ENCODE measurements around the gene SERPINA3.

Gene SERPINA3

DNA sequence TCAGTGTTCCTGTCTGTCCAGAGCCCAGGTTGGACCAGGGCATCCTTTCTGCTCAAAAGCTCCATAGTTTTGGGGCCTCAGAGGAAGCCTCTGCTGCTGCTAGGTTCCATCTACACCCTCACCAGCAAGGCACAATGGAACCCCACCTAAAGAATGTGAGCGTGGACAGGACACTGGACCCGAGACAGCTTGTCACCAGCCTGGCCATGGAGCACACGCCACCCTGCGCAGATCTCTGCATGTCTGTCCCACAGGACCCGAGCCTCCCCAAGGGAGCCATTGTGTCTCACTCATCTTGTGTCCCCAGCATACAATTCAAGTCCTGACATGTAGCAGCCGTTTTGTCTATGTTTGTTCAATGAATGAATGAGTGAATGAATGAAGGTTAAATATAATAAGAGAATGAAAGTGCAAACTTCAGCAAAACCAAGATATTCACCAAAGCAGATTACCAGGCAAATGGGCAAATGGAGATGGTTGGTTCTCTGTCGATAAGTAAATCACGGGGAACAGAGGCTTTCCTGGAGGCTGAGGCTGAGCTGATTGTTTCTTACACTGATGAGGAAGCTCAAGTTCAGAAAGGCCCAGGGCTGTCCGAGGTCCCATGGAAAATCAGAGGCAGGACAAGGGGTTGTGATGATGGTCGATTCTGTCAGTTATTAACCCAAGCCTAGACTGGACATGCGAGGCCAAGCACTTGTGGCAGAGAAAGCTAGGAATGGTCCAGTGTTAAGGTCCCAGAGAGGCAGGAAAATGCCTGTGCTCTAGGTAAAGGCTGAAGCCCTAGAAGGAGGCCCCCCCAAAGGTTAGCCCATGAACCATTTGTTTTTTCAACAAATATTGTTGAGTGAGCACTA, 27.0 kb downstream of the SERPINA3 start:
- H3K4me1 ChIP-seq (ENCODE audit: control insufficient read depth in 5 of 5, insufficient read depth in 5 of 5, low read length in 5 of 5), result no peaks in the 10 kb centered on the region
- H3K9me3 ChIP-seq (ENCODE audit: control insufficient read depth in 5 of 5, low read length in 5 of 5), result no peaks in the 10 kb centered on the region
- H3K36me3 ChIP-seq (ENCODE audit: control insufficient read depth in 5 of 5, insufficient read depth in 5 of 5, low read length in 5 of 5), result no peaks in the 10 kb centered on the region
- H3K27me3 ChIP-seq (ENCODE audit: control insufficient read depth in 5 of 5, insufficient read depth in 4 of 5, low read length in 5 of 5), result peaks cover 0 to 3% (median 0%) of the 10 kb centered on the region in 5 donors
- no peak overlapping the region for H3K27ac ChIP-seq (ENCODE audit: low read depth, low read length)
- H3K9ac ChIP-seq (ENCODE audit: low read length in 5 of 5), result no peak overlapping the region
- no peak overlapping the region for H3K4me3 ChIP-seq (ENCODE audit: low read depth in 1 of 5, low read length in 5 of 5)

DNA sequence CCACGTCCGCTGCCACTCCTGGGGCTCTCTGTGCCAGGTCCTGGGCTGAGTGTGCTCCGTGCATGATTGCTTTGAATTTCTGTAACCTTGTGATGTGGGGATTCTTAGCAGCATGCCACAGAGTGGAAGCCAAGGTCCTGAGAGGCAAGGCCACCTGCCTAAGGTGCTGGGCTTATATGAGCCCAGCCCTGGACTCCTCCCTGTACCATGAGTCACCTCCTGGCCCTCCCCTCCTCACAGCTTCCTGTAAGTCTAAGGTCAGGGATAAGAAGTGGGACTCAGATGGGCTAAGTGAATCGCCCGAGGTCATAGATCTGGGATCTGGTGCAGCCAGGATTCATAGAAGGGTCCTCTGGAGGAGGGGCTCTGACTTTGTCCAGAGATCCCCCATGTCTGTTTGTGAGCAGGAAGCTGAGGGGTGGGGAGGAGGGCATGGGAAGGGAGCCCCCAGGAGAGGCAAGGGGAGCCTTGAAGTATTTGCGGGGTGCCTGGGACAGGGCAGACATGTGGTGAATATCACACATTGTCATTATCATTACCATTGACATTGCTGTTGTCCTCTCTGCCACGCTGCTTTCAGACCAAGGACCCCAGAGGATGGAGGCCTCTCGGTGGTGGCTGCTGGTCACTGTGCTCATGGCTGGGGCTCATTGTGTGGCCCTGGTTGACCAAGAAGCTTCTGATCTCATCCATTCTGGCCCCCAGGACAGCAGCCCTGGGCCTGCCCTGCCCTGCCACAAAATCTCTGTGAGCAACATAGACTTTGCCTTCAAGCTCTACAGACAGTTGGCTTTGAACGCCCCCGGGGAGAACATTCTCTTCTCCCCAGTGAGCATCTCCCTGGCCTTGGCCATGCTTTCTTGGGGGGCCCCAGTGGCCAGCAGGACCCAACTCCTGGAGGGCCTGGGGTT, 28.8 kb downstream of the SERPINA3 start:
- Histone ChIP-seq H3K4me3 (ENCODE audit: low read depth in 1 of 5, low read length in 5 of 5) (no peak overlapping the region), H3K4me1 (ENCODE audit: control insufficient read depth in 5 of 5, insufficient read depth in 5 of 5, low read length in 5 of 5) (no peaks in the 10 kb centered on the region), H3K27me3 (ENCODE audit: control insufficient read depth in 5 of 5, insufficient read depth in 4 of 5, low read length in 5 of 5) (peaks cover 0 to 2% (median 0%) of the 10 kb centered on the region in 5 donors), H3K27ac (ENCODE audit: low read depth, low read length) (no peak overlapping the region), H3K9me3 (ENCODE audit: control insufficient read depth in 5 of 5, low read length in 5 of 5) (no peaks in the 10 kb centered on the region), H3K36me3 (ENCODE audit: control insufficient read depth in 5 of 5, insufficient read depth in 5 of 5, low read length in 5 of 5) (no peaks in the 10 kb centered on the region), H3K9ac (ENCODE audit: low read length in 5 of 5) (no peak overlapping the region)

DNA sequence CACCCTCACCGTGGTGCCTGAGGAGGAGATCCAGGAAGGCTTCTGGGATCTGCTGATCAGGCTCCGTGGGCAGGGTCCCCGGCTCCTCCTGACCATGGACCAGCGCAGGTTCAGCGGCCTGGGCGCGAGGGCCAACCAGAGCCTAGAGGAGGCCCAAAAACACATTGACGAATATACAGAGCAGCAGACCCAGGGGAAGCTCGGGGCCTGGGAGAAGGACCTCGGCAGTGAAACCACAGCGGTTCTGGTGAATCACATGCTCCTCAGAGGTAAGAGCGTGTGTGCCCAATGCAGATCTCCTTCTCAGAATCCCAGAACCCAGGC, 29.4 kb downstream of the SERPINA3 start:
- H3K27me3 ChIP-seq (ENCODE audit: control insufficient read depth in 5 of 5, insufficient read depth in 4 of 5, low read length in 5 of 5), result peaks cover 0 to 2% (median 0%) of the 10 kb centered on the region in 5 donors
- no peaks in the 10 kb centered on the region for H3K36me3 ChIP-seq (ENCODE audit: control insufficient read depth in 5 of 5, insufficient read depth in 5 of 5, low read length in 5 of 5)
- H3K4me3 ChIP-seq (ENCODE audit: low read depth in 1 of 5, low read length in 5 of 5), result no peak overlapping the region
- peaks cover 0 to 4% (median 0%) of the 10 kb centered on the region in 5 donors for H3K4me1 ChIP-seq (ENCODE audit: control insufficient read depth in 5 of 5, insufficient read depth in 5 of 5, low read length in 5 of 5)
- no peak overlapping the region for H3K9ac ChIP-seq (ENCODE audit: low read length in 5 of 5)
- H3K27ac ChIP-seq (ENCODE audit: low read depth, low read length), result no peak overlapping the region
- no peaks in the 10 kb centered on the region for H3K9me3 ChIP-seq (ENCODE audit: control insufficient read depth in 5 of 5, low read length in 5 of 5)

DNA sequence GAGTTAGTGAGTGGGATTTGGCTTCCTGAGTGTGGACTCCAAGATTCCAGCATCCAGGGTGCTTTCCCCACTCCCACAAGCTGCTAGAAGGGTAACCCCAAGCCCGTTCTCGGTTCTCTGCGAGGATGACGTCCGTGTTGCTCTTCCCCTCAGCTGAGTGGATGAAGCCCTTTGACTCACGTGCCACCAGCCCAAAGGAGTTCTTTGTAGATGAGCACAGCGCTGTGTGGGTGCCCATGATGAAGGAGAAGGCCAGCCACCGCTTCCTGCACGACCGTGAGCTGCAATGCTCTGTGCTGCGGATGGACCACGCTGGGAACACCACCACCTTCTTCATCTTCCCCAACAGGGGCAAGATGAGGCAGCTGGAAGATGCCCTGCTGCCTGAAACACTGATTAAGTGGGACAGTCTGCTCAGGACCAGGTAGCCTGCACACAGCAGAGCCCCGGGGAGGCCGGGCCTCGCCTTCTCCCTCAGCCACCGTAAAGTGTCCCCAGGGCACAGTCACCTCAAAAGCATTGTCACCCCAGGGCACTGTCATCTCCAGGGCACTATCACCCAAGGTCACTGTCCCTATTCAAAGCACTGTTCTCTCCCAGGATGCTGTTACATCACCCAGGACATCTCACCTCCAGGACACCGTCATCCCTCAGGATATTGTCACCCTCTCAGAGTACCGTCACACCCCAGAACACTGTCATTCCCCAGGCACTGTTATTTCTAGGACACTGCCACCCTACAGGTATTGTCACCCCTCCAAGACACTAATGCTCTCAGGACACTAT, 31.3 kb downstream of the SERPINA3 start:
- no peaks in the 10 kb centered on the region for H3K36me3 ChIP-seq (ENCODE audit: control insufficient read depth in 5 of 5, insufficient read depth in 5 of 5, low read length in 5 of 5)
- peaks cover 0 to 8% (median 4%) of the 10 kb centered on the region in 5 donors for H3K9me3 ChIP-seq (ENCODE audit: control insufficient read depth in 5 of 5, low read length in 5 of 5)
- peaks cover 0 to 2% (median 0%) of the 10 kb centered on the region in 5 donors for H3K27me3 ChIP-seq (ENCODE audit: control insufficient read depth in 5 of 5, insufficient read depth in 4 of 5, low read length in 5 of 5)
- no peak overlapping the region for H3K4me3 ChIP-seq (ENCODE audit: low read depth in 1 of 5, low read length in 5 of 5)
- H3K4me1 ChIP-seq (ENCODE audit: control insufficient read depth in 5 of 5, insufficient read depth in 5 of 5, low read length in 5 of 5), result peaks cover 0 to 5% (median 0%) of the 10 kb centered on the region in 5 donors
- no peak overlapping the region for H3K27ac ChIP-seq (ENCODE audit: low read depth, low read length)
- no peak overlapping the region for H3K9ac ChIP-seq (ENCODE audit: low read length in 5 of 5)

DNA sequence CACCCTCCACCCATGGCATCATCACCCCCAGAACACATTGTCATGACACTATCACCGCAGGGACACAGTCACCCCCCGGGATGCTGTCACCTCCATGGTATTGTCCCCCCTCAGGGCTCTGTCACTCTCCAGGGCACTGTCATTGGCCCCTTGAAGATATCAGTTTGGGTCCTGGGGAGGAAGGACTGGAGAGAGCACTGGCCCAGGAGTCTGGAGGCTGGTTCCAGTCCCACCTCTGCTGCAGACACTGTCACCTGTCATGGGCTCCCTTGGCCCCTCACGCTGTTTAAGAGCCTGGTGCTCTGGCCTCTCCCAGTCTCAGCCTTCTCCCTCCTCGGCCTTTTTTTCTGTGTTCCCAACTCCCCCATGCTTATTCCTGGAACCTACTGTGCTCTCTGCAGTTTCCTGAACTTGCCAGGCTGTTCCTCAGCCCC, 31.9 kb downstream of the SERPINA3 start:
- Histone ChIP-seq H3K9ac (ENCODE audit: low read length in 5 of 5) (no peak overlapping the region), H3K4me1 (ENCODE audit: control insufficient read depth in 5 of 5, insufficient read depth in 5 of 5, low read length in 5 of 5) (peaks cover 0 to 5% (median 0%) of the 10 kb centered on the region in 5 donors), H3K27ac (ENCODE audit: low read depth, low read length) (no peak overlapping the region), H3K36me3 (ENCODE audit: control insufficient read depth in 5 of 5, insufficient read depth in 5 of 5, low read length in 5 of 5) (no peaks in the 10 kb centered on the region), H3K27me3 (ENCODE audit: control insufficient read depth in 5 of 5, insufficient read depth in 4 of 5, low read length in 5 of 5) (peaks cover 0 to 2% (median 0%) of the 10 kb centered on the region in 5 donors), H3K4me3 (ENCODE audit: low read depth in 1 of 5, low read length in 5 of 5) (no peak overlapping the region), H3K9me3 (ENCODE audit: control insufficient read depth in 5 of 5, low read length in 5 of 5) (peaks cover 2 to 14% (median 10%) of the 10 kb centered on the region in 5 donors)

DNA sequence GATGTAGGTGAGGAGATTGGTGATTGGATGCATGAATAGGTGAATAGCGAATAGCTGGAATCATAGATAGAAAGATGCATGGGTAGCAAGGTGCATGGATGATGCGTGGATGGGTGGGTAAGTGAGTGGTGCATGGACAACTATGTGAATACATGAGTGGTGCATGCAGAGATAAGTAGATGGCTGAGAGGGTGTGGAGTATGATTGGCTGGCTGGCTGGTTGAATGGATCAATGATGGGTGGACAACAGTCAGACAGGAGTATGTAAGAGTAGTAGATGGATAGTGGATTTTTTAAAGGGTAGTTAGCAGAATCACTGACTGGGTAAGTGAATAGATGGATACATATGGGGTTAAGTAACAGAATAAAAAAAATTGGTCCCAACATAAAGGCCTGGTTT, 33.9 kb downstream of the SERPINA3 start:
- H3K27ac ChIP-seq (ENCODE audit: low read depth, low read length), result no peak overlapping the region
- peaks cover 0 to 5% (median 0%) of the 10 kb centered on the region in 5 donors for H3K4me1 ChIP-seq (ENCODE audit: control insufficient read depth in 5 of 5, insufficient read depth in 5 of 5, low read length in 5 of 5)
- no peak overlapping the region for H3K9ac ChIP-seq (ENCODE audit: low read length in 5 of 5)
- peaks cover 2 to 21% (median 15%) of the 10 kb centered on the region in 5 donors for H3K9me3 ChIP-seq (ENCODE audit: control insufficient read depth in 5 of 5, low read length in 5 of 5)
- peaks cover 0 to 2% (median 0%) of the 10 kb centered on the region in 5 donors for H3K27me3 ChIP-seq (ENCODE audit: control insufficient read depth in 5 of 5, insufficient read depth in 4 of 5, low read length in 5 of 5)
- H3K4me3 ChIP-seq (ENCODE audit: low read depth in 1 of 5, low read length in 5 of 5), result no peak overlapping the region
- no peaks in the 10 kb centered on the region for H3K36me3 ChIP-seq (ENCODE audit: control insufficient read depth in 5 of 5, insufficient read depth in 5 of 5, low read length in 5 of 5)

DNA sequence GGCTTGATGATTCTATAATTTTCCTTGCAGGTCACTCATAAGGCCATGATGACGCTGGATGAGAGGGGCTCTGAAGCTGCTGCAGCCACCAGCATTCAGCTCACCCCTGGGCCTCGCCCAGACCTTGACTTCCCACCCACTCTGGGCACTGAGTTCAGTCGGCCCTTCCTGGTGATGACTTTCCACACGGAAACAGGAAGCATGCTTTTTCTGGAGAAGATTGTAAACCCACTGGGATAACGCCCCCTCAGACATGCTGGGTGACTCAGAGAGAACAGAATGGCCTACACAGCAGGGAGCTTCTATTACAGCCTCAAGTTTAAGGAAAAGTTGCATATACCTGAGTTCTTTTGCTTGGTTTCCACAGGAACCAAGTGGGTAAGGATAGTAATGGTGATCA, 34.3 kb downstream of the SERPINA3 start:
- Histone ChIP-seq H3K9ac (ENCODE audit: low read length in 5 of 5) (no peak overlapping the region), H3K4me3 (ENCODE audit: low read depth in 1 of 5, low read length in 5 of 5) (no peak overlapping the region), H3K36me3 (ENCODE audit: control insufficient read depth in 5 of 5, insufficient read depth in 5 of 5, low read length in 5 of 5) (no peaks in the 10 kb centered on the region), H3K27me3 (ENCODE audit: control insufficient read depth in 5 of 5, insufficient read depth in 4 of 5, low read length in 5 of 5) (peaks cover 0 to 2% (median 0%) of the 10 kb centered on the region in 5 donors), H3K4me1 (ENCODE audit: control insufficient read depth in 5 of 5, insufficient read depth in 5 of 5, low read length in 5 of 5) (peaks cover 0 to 5% (median 0%) of the 10 kb centered on the region in 5 donors), H3K27ac (ENCODE audit: low read depth, low read length) (no peak overlapping the region), H3K9me3 (ENCODE audit: control insufficient read depth in 5 of 5, low read length in 5 of 5) (peaks cover 2 to 21% (median 15%) of the 10 kb centered on the region in 5 donors)

DNA sequence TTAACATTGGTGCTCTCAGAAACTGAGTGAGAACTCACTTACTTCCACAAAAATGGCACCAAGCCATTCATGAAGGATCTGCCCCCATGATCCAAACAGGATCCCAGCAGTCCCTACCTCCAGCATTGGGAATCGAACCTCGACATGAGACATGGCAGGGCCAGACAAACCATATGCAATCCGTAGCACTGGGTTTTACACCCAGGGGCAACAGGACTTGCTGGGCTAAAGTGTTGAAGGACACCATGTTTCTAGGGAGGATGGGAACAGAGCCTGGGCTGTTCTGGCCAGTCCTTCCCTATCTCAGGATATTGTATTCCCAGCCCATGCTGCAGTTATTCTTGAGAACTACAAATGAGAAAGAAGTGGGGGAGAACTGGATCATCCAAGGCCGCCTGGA, 36.6 kb downstream of the SERPINA3 start:
- Histone ChIP-seq H3K27me3 (ENCODE audit: control insufficient read depth in 5 of 5, insufficient read depth in 4 of 5, low read length in 5 of 5) (peaks cover 0 to under 1% (median 0%) of the 10 kb centered on the region in 5 donors), H3K4me1 (ENCODE audit: control insufficient read depth in 5 of 5, insufficient read depth in 5 of 5, low read length in 5 of 5) (peaks cover 0 to 5% (median 0%) of the 10 kb centered on the region in 5 donors), H3K9ac (ENCODE audit: low read length in 5 of 5) (no peak overlapping the region), H3K9me3 (ENCODE audit: control insufficient read depth in 5 of 5, low read length in 5 of 5) (peaks cover 2 to 21% (median 15%) of the 10 kb centered on the region in 5 donors), H3K27ac (ENCODE audit: low read depth, low read length) (no peak overlapping the region), H3K4me3 (ENCODE audit: low read depth in 1 of 5, low read length in 5 of 5) (no peak overlapping the region), H3K36me3 (ENCODE audit: control insufficient read depth in 5 of 5, insufficient read depth in 5 of 5, low read length in 5 of 5) (no peaks in the 10 kb centered on the region)

DNA sequence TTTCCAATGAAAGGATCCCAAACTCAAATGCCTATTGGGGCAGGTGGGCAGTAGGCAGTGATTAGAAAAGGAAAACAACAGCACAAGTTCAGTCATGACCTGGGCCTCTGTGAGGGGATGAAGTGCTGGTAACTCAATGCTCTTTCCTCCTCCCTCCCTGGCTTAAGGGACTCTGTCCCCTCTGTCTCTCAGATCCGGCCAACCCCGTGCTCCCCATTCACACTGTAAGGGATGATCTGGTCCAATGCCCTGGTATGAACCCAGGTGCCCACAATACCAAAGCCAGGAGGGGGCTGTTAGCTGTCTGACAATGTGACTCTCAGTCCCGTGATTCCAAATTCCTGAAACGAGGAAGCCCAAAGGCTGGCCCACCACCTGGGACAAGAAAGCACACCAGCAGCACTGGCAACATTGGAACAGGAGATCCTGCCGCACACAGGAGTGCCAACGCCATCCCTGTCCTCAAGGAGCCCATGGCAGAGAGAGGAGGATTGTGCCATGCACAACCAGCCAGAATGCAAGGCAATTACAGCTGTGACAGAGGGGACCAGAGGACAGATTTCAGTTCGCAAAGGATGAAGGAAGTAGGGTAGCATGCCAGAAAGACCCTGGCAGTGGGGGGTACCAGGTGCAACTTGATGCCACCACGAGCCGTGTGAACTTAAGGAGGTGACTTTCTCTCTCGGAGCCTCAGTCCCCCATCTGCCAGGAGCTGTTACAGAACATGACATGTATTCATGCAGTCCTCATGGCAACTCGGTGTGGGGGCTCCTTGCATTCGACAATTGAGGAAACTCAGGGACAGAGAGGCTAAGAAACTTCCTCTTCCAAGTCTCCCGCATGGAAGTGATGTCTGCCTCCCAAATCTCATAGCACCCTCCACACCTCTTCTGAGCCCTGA, 37.6 kb downstream of the SERPINA3 start:
- peaks cover 2 to 21% (median 15%) of the 10 kb centered on the region in 5 donors for H3K9me3 ChIP-seq (ENCODE audit: control insufficient read depth in 5 of 5, low read length in 5 of 5)
- H3K27ac ChIP-seq (ENCODE audit: low read depth, low read length), result no peak overlapping the region
- H3K4me1 ChIP-seq (ENCODE audit: control insufficient read depth in 5 of 5, insufficient read depth in 5 of 5, low read length in 5 of 5), result peaks cover 0 to 5% (median 0%) of the 10 kb centered on the region in 5 donors
- peaks cover 0 to 3% (median 0%) of the 10 kb centered on the region in 5 donors for H3K27me3 ChIP-seq (ENCODE audit: control insufficient read depth in 5 of 5, insufficient read depth in 4 of 5, low read length in 5 of 5)
- H3K9ac ChIP-seq (ENCODE audit: low read length in 5 of 5), result no peak overlapping the region
- no peaks in the 10 kb centered on the region for H3K36me3 ChIP-seq (ENCODE audit: control insufficient read depth in 5 of 5, insufficient read depth in 5 of 5, low read length in 5 of 5)
- H3K4me3 ChIP-seq (ENCODE audit: low read depth in 1 of 5, low read length in 5 of 5), result no peak overlapping the region
